CD14-positive monocyte (primary cell): Measurements from ENCODE around the gene HACD3. TPM values are rescaled to one million over a fixed set of nuclear protein-coding genes. Genes with fewer than 3 reads are reported as not detected.

Experiments used
- DNase-seq, 3 donors: peaks; one replicate each; pipeline ENCODE4 v3.0.0-alpha.2; 2011 to 2022
- H2AFZ ChIP-seq: 2 replicates; pipeline ENCODE4 v1.6.0; 2012; ENCODE audit warnings: mild to moderate bottlenecking, low read depth, low read length, inconsistent platforms; ENCODE audit not compliant: insufficient read depth, poor library complexity, severe bottlenecking
- H3K27ac ChIP-seq, 2 donors: 1 replicate in 1 of 2; 2 replicates in 1 of 2; pipeline ENCODE4 v1.5.1; 2012 to 2013; ENCODE audit warnings: low read length in 2 of 2, control low read depth in 1 of 2, inconsistent platforms in 1 of 2, low read depth in 1 of 2, mild to moderate bottlenecking in 1 of 2
- H3K27me3 ChIP-seq, 2 donors: one replicate each; pipeline versions ENCODE4 v1.6.0 to v1.6.1; 2011 to 2013; ENCODE audit warnings: low read length in 2 of 2; ENCODE audit not compliant: control insufficient read depth in 2 of 2, insufficient read depth in 2 of 2
- H3K36me3 ChIP-seq, 2 donors: replicated peaks in 1 of 2; 1 replicate in 1 of 2; 2 replicates in 1 of 2; pipeline versions ENCODE4 v1.5.1 to v1.6.1; 2012 to 2013; ENCODE audit warnings: low read length in 2 of 2, control low read depth in 1 of 2, inconsistent platforms in 1 of 2, mild to moderate bottlenecking in 1 of 2; ENCODE audit not compliant: insufficient read depth in 2 of 2, control insufficient read depth in 1 of 2
- H3K4me1 ChIP-seq, 2 donors: 1 replicate in 1 of 2; 2 replicates in 1 of 2; pipeline versions ENCODE4 v1.5.1 to v1.6.1; 2012 to 2013; ENCODE audit warnings: low read length in 2 of 2, control low read depth in 1 of 2, inconsistent platforms in 1 of 2, mild to moderate bottlenecking in 1 of 2, moderate library complexity in 1 of 2; ENCODE audit not compliant: insufficient read depth in 2 of 2, control insufficient read depth in 1 of 2
- H3K4me2 ChIP-seq: replicated peaks from 2 replicates; pipeline ENCODE3; 2012; ENCODE audit warnings: low read length, moderate library complexity, mild to moderate bottlenecking; ENCODE audit not compliant: poor library complexity, severe bottlenecking; ENCODE audit errors: extremely low read depth
- H3K4me3 ChIP-seq, 3 experiments: fragments of 200-600 bp in 1 of 3; sonication (generic) in 1 of 3; replicated peaks in 1 of 3; 1 replicate in 2 of 3; 2 replicates in 1 of 3; pipeline ENCODE4 v1.5.1; 2011 to 2013; ENCODE audit warnings: low read length in 3 of 3, mild to moderate bottlenecking in 3 of 3, control low read depth in 2 of 3, low read depth in 2 of 3, inconsistent platforms in 1 of 3, moderate library complexity in 1 of 3
- H3K79me2 ChIP-seq: 2 replicates; pipeline ENCODE4 v1.6.0; 2012; ENCODE audit warnings: mild to moderate bottlenecking, control low read depth, inconsistent platforms, low read length, moderate library complexity; ENCODE audit not compliant: insufficient read depth
- H3K9ac ChIP-seq: 2 replicates; pipeline ENCODE4 v1.6.0; 2017; ENCODE audit warnings: low read length, mild to moderate bottlenecking; ENCODE audit not compliant: insufficient read depth, poor library complexity, severe bottlenecking
- H3K9me3 ChIP-seq, 2 donors: replicated peaks in 1 of 2; 1 replicate in 1 of 2; 2 replicates in 1 of 2; pipeline versions ENCODE4 v1.5.1 to v1.6.1; 2012 to 2013; ENCODE audit warnings: low read length in 2 of 2, control low read depth in 1 of 2; ENCODE audit not compliant: control insufficient read depth in 1 of 2, insufficient read depth in 1 of 2
- H4K20me1 ChIP-seq: 2 replicates; pipeline ENCODE4 v1.6.0; 2012; ENCODE audit warnings: mild to moderate bottlenecking, low read length, control low read depth, moderate library complexity; ENCODE audit not compliant: insufficient read depth
- H3K27ac Mint-ChIP-seq, 7 donors: one replicate each; pipeline ENCODE4 v1.8.0; 2020; ENCODE audit warnings: mild to moderate bottlenecking in 7 of 7, mixed read lengths in 7 of 7, moderate library complexity in 6 of 7, inconsistent platforms in 2 of 7
- H3K27me3 Mint-ChIP-seq, 3 donors: one replicate each; pipeline ENCODE4 v1.8.0; 2021 to 2022; ENCODE audit warnings: low read depth in 3 of 3, mild to moderate bottlenecking in 3 of 3, mixed read lengths in 3 of 3, moderate library complexity in 3 of 3, inconsistent platforms in 1 of 3
- H3K36me3 Mint-ChIP-seq, 2 donors: one replicate each; pipeline ENCODE4 v1.8.0; 2020; ENCODE audit warnings: mixed read lengths in 2 of 2, inconsistent platforms in 1 of 2, mild to moderate bottlenecking in 1 of 2
- H3K4me1 Mint-ChIP-seq: one replicate; pipeline ENCODE4 v1.8.0; 2020; ENCODE audit warnings: mild to moderate bottlenecking, mixed read lengths
- H3K4me3 Mint-ChIP-seq, 2 donors: one replicate each; pipeline ENCODE4 v1.8.0; 2020; ENCODE audit warnings: mild to moderate bottlenecking in 2 of 2, mixed read lengths in 2 of 2, moderate library complexity in 1 of 2
- H3K9me3 Mint-ChIP-seq, 7 donors: one replicate each; pipeline ENCODE4 v1.8.0; 2020 to 2022; ENCODE audit warnings: mixed read lengths in 7 of 7, mild to moderate bottlenecking in 6 of 7, moderate library complexity in 6 of 7, inconsistent platforms in 2 of 7
- CTCF ChIP-seq: fragments of 200-600 bp; IDR thresholded peaks from one replicate; pipeline ENCODE4 v1.8.0; 2022; ENCODE audit warnings: antibody characterized with exemption, mild to moderate bottlenecking
- WGBS: methylation state at CpG from one replicate; pipeline ENCODE4 v1.1.5; 2013; ENCODE audit warnings: missing lambda C conversion rate; ENCODE audit not compliant: insufficient coverage; 5-methylcytosine and 5-hydroxymethylcytosine counted together
- intact Hi-C, 2 donors: fragments of 100-400 bp; cut with micrococcal nuclease; formaldehyde crosslinking; loops; one replicate each; pipeline versions ENCODE4 v1.15.0 to v1.15.1; 2023
- polyA plus RNA-seq, 3 donors: library from polyadenylated mRNA; depleted of rRNA in 1 of 3; unstranded in 2 of 3; stranded (reverse) in 1 of 3; fragments of 300-500 nt in 2 of 3; fragments of >200 nt in 1 of 3; fragmentation: Illumina TruSeq in 2 of 3; gene quantifications; 1 replicate in 2 of 3; 2 replicates in 1 of 3; pipeline ENCODE4 v1.2.3, GENCODE V29; 2012 to 2021

The HACD3 gene
- polyA plus RNA-seq, 3 donors: 2.4 to 12.1 (median 10.8) TPM

GRCh38 chr15:65535192-65535591 is 4.9 kb downstream of the HACD3 start:
- no CpG with 5 or more reads among the region's 4 CpGs for WGBS
- Mint-ChIP-seq H3K4me3 (no peak overlapping the region), H3K4me1 (peaks cover 2% of the 10 kb centered on the region), H3K27me3 (no peaks in the 10 kb centered on the region), H3K9me3 (no peaks in the 10 kb centered on the region), H3K36me3 (peaks cover 0 to 2% of the 10 kb centered on the region in 2 donors), H3K27ac (no peak overlapping the region)
- H3K27ac ChIP-seq: no peak overlapping the region
- no peak overlapping the region for H3K9ac ChIP-seq
- no peaks in the 10 kb centered on the region for H3K9me3 ChIP-seq
- H2AFZ ChIP-seq: no peak overlapping the region
- no peak for DNase-seq
- H3K4me1 ChIP-seq: peaks cover 4 to 10% of the 10 kb centered on the region in 2 donors
- H4K20me1 ChIP-seq: no peaks in the 10 kb centered on the region
- intact Hi-C loops: no loop called here
- no peaks in the 10 kb centered on the region for H3K27me3 ChIP-seq
- no peak overlapping the region for H3K4me2 ChIP-seq
- no peaks in the 10 kb centered on the region for H3K36me3 ChIP-seq
- no peak for TF ChIP-seq CTCF
- H3K4me3 ChIP-seq: no peak overlapping the region
- peaks cover 68% of the 10 kb centered on the region for H3K79me2 ChIP-seq

GRCh38 chr15:65540314-65540713 is 10.1 kb downstream of the HACD3 start:
- no peak overlapping the region for H3K9ac ChIP-seq
- Mint-ChIP-seq H3K4me3 (no peak overlapping the region), H3K4me1 (no peaks in the 10 kb centered on the region), H3K9me3 (no peaks in the 10 kb centered on the region), H3K27me3 (peaks cover 0 to 3% (median 2%) of the 10 kb centered on the region in 3 donors), H3K36me3 (no peaks in the 10 kb centered on the region), H3K27ac (no peak overlapping the region)
- no peak for DNase-seq
- no peaks in the 10 kb centered on the region for H4K20me1 ChIP-seq
- intact Hi-C loops: no loop called here
- H3K4me3 ChIP-seq: no peak overlapping the region
- H3K4me1 ChIP-seq: no peaks in the 10 kb centered on the region
- TF ChIP-seq CTCF: no peak
- H3K9me3 ChIP-seq: no peaks in the 10 kb centered on the region
- H3K36me3 ChIP-seq: no peaks in the 10 kb centered on the region
- H3K27ac ChIP-seq: no peak overlapping the region
- H3K4me2 ChIP-seq: no peak overlapping the region
- no peak overlapping the region for H2AFZ ChIP-seq
- WGBS: 89% methylated on average over 1 of the region's 1 CpG
- no peaks in the 10 kb centered on the region for H3K27me3 ChIP-seq
- peaks cover 43% of the 10 kb centered on the region for H3K79me2 ChIP-seq
